Activated T-helper 17 cell treated with anti-CD3 and anti-CD28 coated beads, Interleukin-2, amount 50 U/mL, for 72 hours (primary cell): Measurements from ENCODE around the gene CYP4A22. TPM values are rescaled to one million over a fixed set of nuclear protein-coding genes. Genes with fewer than 3 reads are reported as not detected.

Experiments used
- ATAC-seq: fragments of 150-1000 bp; cut with Tn5 transposase; replicated peaks from 2 replicates; pipeline ENCODE4 v1.10.0; 2021; ENCODE audit warnings: mild to moderate bottlenecking, moderate library complexity
- H3K27ac Mint-ChIP-seq: one replicate; pipeline ENCODE4 v1.8.0; 2022; ENCODE audit warnings: mixed read lengths
- H3K27me3 Mint-ChIP-seq: one replicate; pipeline ENCODE4 v1.8.0; 2022; ENCODE audit warnings: mixed read lengths
- H3K36me3 Mint-ChIP-seq: one replicate; pipeline ENCODE4 v1.8.0; 2022; ENCODE audit warnings: low read depth, mild to moderate bottlenecking, mixed read lengths
- H3K4me1 Mint-ChIP-seq: one replicate; pipeline ENCODE4 v1.8.0; 2022; ENCODE audit warnings: mixed read lengths
- H3K4me3 Mint-ChIP-seq: one replicate; pipeline ENCODE4 v1.8.0; 2022; ENCODE audit warnings: mild to moderate bottlenecking, mixed read lengths
- H3K9me3 Mint-ChIP-seq: one replicate; pipeline ENCODE4 v1.8.0; 2022; ENCODE audit warnings: mixed read lengths
- total RNA-seq, 2 donors: library from RNA; stranded (reverse); gene quantifications; one replicate each; pipeline ENCODE4 v1.2.3, GENCODE V29; 2022

The CYP4A22 gene
- total RNA-seq, 2 donors from 2014 or later = not detected

GRCh38 chr1:47198214-47198613, 61.0 kb downstream of the CYP4A22 start:
- H3K9me3 Mint-ChIP-seq = no peaks in the 10 kb centered on the region
- peaks cover 21% of the 10 kb centered on the region for H3K27me3 Mint-ChIP-seq
- no peak overlapping the region for H3K27ac Mint-ChIP-seq
- no peaks in the 10 kb centered on the region for H3K4me1 Mint-ChIP-seq
- no peaks in the 10 kb centered on the region for H3K36me3 Mint-ChIP-seq
- no peak for ATAC-seq
- no peak overlapping the region for H3K4me3 Mint-ChIP-seq

Other genes starting within 250 kb of the CYP4A22 start
- not detected for gene CYP4A11, start 196.0 kb upstream of the CYP4A22 start, total RNA-seq
- not detected for gene CYP4X1, start 113.8 kb upstream of the CYP4A22 start, total RNA-seq
- not detected for gene CYP4Z1, start 70.2 kb upstream of the CYP4A22 start, total RNA-seq
- not detected for gene PDZK1IP1, start 52.6 kb downstream of the CYP4A22 start, total RNA-seq
- not detected for gene TAL1, start 94.8 kb downstream of the CYP4A22 start, total RNA-seq
- gene STIL, start 176.7 kb downstream of the CYP4A22 start, total RNA-seq = 10 to 100 TPM; 31.7 to 33.0 TPM
- 100 to 1,000 TPM in 1 of 2 donors, 10 to 100 TPM in 1; 95.3 to 124 TPM for gene CMPK1, start 196.3 kb downstream of the CYP4A22 start, total RNA-seq